Fibroblast of lung (primary cell): Measurements from ENCODE around the gene UBL4B. TPM values are rescaled to one million over a fixed set of nuclear protein-coding genes. Genes with fewer than 3 reads are reported as not detected.

Experiments used
- DNase-seq, 2 donors: peaks; one replicate each; pipeline versions ENCODE4 v3.0.0 to v3.0.0-alpha.2; 2010; ENCODE audit warnings: low read depth in 2 of 2
- H2AFZ ChIP-seq: 2 replicates; pipeline ENCODE4 v1.5.1; 2012; ENCODE audit warnings: low read length, control low read depth, inconsistent platforms
- H3K27ac ChIP-seq: 2 replicates; pipeline ENCODE4 v1.5.1; 2011; ENCODE audit warnings: low read length, control low read depth; ENCODE audit not compliant: insufficient read depth
- H3K27me3 ChIP-seq: 2 replicates; pipeline ENCODE4 v1.5.1; 2011; ENCODE audit warnings: mild to moderate bottlenecking, low read length; ENCODE audit not compliant: control insufficient read depth, insufficient read depth
- H3K36me3 ChIP-seq: 2 replicates; pipeline ENCODE4 v1.5.1; 2011; ENCODE audit warnings: low read length; ENCODE audit not compliant: control insufficient read depth, insufficient read depth
- H3K4me1 ChIP-seq: 2 replicates; pipeline ENCODE4 v1.5.1; 2011; ENCODE audit warnings: low read length; ENCODE audit not compliant: control insufficient read depth, insufficient read depth; ENCODE audit errors: extremely low read depth
- H3K4me2 ChIP-seq: 2 replicates; pipeline ENCODE4 v1.5.1; 2011; ENCODE audit warnings: low read length, control low read depth; ENCODE audit not compliant: insufficient read depth; ENCODE audit errors: extremely low read depth
- H3K4me3 ChIP-seq, 4 experiments: fragments of 200-600 bp in 1 of 4; sonication (generic) in 1 of 4; replicated peaks in 1 of 4; 2 replicates each; pipeline ENCODE4 v1.5.1; 2011 to 2016; ENCODE audit warnings: low read length in 4 of 4, low read depth in 3 of 4, mild to moderate bottlenecking in 3 of 4, control low read depth in 2 of 4, inconsistent platforms in 1 of 4, mixed read lengths in 1 of 4; ENCODE audit not compliant: insufficient read depth in 1 of 4; ENCODE audit errors: control extremely low read depth in 1 of 4
- H3K79me2 ChIP-seq: 2 replicates; pipeline ENCODE4 v1.5.1; 2012; ENCODE audit warnings: mild to moderate bottlenecking, low read length, inconsistent platforms; ENCODE audit not compliant: control insufficient read depth, insufficient read depth
- H3K9ac ChIP-seq: 2 replicates; pipeline ENCODE4 v1.5.1; 2011; ENCODE audit warnings: mild to moderate bottlenecking, low read length, control low read depth; ENCODE audit not compliant: insufficient read depth
- H3K9me3 ChIP-seq: 2 replicates; pipeline ENCODE4 v1.5.1; 2012; ENCODE audit warnings: low read depth, low read length; ENCODE audit not compliant: control insufficient read depth, insufficient read depth
- H4K20me1 ChIP-seq: 2 replicates; pipeline ENCODE4 v1.5.1; 2011; ENCODE audit warnings: low read length; ENCODE audit not compliant: control insufficient read depth, insufficient read depth; ENCODE audit errors: extremely low read depth
- EZH2 ChIP-seq: IDR thresholded peaks from 2 replicates; pipeline ENCODE4 v1.5.1; 2012; ENCODE audit warnings: low read length, control low read depth, mild to moderate bottlenecking; ENCODE audit errors: missing control alignments
- polyA plus RNA-seq, 2 donors: library from polyadenylated mRNA; depleted of rRNA in 1 of 2; stranded (reverse) in 1 of 2; unstranded in 1 of 2; fragments of >200 nt; gene quantifications; 2 replicates each; pipeline ENCODE4 v1.2.1, GENCODE V29; 2011 to 2012; ENCODE audit warnings: missing spikeins in 1 of 2
- total RNA-seq: library from RNA; depleted of rRNA; stranded (reverse); fragments of >200 nt; gene quantifications from 2 replicates; pipeline ENCODE4 v1.2.1, GENCODE V29; 2014
- TF ChIP-seq, protein P1 (sequence below), 2 donors: IDR thresholded peaks in 1 of 2; conservative IDR thresholded peaks in 1 of 2; 1 replicate in 1 of 2; 2 replicates in 1 of 2; pipeline ENCODE4 v1.5.1; 2011 to 2012; ENCODE audit warnings: low read length in 2 of 2, control low read depth in 1 of 2, inconsistent platforms in 1 of 2, low read depth in 1 of 2, mild to moderate bottlenecking in 1 of 2

UBL4B gene
- total and polyA plus RNA-seq, 2 donors (not counting 1 experiment from before 2014, with no cell fraction given) = not detected

DNA sequence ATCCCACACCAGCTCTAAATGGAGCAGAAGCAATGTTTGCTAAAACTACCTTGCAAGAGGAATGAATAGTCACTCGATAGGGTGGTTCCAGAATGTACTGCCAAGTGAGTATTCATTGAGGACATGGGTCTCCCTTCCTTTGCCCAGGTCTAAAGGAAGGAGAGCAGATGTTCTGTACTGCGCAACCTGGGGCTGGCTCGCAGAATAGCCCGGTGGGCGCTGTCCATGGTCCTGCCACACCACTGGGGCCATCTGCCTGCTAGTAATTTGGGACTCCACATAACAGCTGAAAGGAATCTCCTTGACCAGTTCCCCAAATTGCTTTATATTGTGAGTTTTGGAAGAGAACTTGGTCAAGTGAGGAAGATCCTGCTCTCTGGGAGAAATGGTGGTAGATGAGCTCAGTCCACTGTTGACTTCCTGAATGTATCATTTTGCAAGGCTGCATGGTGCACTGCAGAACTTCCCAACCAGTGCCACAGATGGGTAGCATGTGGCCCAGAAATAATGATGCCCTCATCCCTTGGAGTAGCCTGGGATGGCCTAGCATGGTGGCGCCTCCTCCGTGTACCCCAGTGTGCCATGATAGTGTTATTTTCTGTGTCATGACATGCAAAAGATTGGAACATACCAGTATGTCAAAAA lies 43.8 kb downstream of the UBL4B start:
- Histone ChIP-seq H3K27ac (no peak overlapping the region), H3K9me3 (no peaks in the 10 kb centered on the region), H3K4me3 (no peak overlapping the region), H2AFZ (no peak overlapping the region), H3K27me3 (peaks cover 3% of the 10 kb centered on the region), H3K36me3 (no peaks in the 10 kb centered on the region), H3K4me2 (no peak overlapping the region), H4K20me1 (no peaks in the 10 kb centered on the region), H3K4me1 (no peaks in the 10 kb centered on the region), H3K79me2 (no peaks in the 10 kb centered on the region), H3K9ac (no peak overlapping the region)
- no peak for TF ChIP-seq EZH2
- TF ChIP-seq, protein P1, sequence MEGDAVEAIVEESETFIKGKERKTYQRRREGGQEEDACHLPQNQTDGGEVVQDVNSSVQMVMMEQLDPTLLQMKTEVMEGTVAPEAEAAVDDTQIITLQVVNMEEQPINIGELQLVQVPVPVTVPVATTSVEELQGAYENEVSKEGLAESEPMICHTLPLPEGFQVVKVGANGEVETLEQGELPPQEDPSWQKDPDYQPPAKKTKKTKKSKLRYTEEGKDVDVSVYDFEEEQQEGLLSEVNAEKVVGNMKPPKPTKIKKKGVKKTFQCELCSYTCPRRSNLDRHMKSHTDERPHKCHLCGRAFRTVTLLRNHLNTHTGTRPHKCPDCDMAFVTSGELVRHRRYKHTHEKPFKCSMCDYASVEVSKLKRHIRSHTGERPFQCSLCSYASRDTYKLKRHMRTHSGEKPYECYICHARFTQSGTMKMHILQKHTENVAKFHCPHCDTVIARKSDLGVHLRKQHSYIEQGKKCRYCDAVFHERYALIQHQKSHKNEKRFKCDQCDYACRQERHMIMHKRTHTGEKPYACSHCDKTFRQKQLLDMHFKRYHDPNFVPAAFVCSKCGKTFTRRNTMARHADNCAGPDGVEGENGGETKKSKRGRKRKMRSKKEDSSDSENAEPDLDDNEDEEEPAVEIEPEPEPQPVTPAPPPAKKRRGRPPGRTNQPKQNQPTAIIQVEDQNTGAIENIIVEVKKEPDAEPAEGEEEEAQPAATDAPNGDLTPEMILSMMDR (conservative IDR thresholded peaks at IDR 0.05 in 1 of 2, IDR thresholded peaks at IDR 0.05 in 1 of 2; ENCODE audit: low read depth in 1 of 2, low read length in 2 of 2) = no peak
- peak; percentile 48 to 56 for DNase-seq

GRCh38 chr1:110158261-110158660 lies 46.0 kb downstream of the UBL4B start:
- TF ChIP-seq, protein P1 (conservative IDR thresholded peaks at IDR 0.05 in 1 of 2, IDR thresholded peaks at IDR 0.05 in 1 of 2; ENCODE audit: low read depth in 1 of 2, low read length in 2 of 2) = no peak
- TF ChIP-seq EZH2 = no peak
- H3K27me3 ChIP-seq = peaks cover 3% of the 10 kb centered on the region
- H3K79me2 ChIP-seq = no peaks in the 10 kb centered on the region
- no peak overlapping the region for H3K4me3 ChIP-seq
- no peaks in the 10 kb centered on the region for H4K20me1 ChIP-seq
- H3K27ac ChIP-seq = no peak overlapping the region
- no peak overlapping the region for H3K9ac ChIP-seq
- no peaks in the 10 kb centered on the region for H3K9me3 ChIP-seq
- DNase-seq = no peak
- no peaks in the 10 kb centered on the region for H3K36me3 ChIP-seq
- no peaks in the 10 kb centered on the region for H3K4me1 ChIP-seq
- H2AFZ ChIP-seq = no peak overlapping the region
- H3K4me2 ChIP-seq = no peak overlapping the region

DNA sequence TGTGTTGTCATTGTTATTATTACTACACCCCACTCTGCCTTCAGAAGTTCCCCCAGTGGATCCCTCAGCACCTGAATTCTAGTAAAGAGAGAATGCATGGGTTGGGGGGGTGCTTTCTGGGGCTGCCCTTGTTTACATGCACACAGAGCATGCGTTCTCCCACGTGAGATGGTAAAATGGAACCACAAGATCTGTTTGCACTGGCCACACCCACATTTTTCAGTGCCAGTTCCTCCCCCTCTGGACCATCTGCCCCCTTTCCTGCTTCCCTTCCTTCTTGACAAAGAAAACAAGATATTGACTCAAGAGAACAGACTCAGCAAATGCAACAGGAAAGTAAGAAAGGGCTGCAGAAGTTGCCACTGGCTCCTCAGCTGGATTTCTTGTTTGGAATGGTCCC lies 46.9 kb downstream of the UBL4B start:
- Histone ChIP-seq H3K9me3 (no peaks in the 10 kb centered on the region), H3K4me1 (no peaks in the 10 kb centered on the region), H3K36me3 (no peaks in the 10 kb centered on the region), H2AFZ (no peak overlapping the region), H3K79me2 (no peaks in the 10 kb centered on the region), H3K4me3 (no peak overlapping the region), H3K9ac (no peak overlapping the region), H3K4me2 (no peak overlapping the region), H3K27me3 (peaks cover 3% of the 10 kb centered on the region), H4K20me1 (no peaks in the 10 kb centered on the region), H3K27ac (no peak overlapping the region)
- DNase-seq = no peak
- TF ChIP-seq, protein P1 (conservative IDR thresholded peaks at IDR 0.05 in 1 of 2, IDR thresholded peaks at IDR 0.05 in 1 of 2; ENCODE audit: low read depth in 1 of 2, low read length in 2 of 2) = no peak
- no peak for TF ChIP-seq EZH2
